GM21367 (cell line): ENCODE results near the gene IL1RAPL1.

Experiments used
- ATAC-seq: cut with Tn5 transposase; IDR thresholded peaks from one replicate; pipeline ENCODE4 v1.9.1; 2021; ENCODE audit not compliant: unreplicated experiment

IL1RAPL1 gene

DNA sequence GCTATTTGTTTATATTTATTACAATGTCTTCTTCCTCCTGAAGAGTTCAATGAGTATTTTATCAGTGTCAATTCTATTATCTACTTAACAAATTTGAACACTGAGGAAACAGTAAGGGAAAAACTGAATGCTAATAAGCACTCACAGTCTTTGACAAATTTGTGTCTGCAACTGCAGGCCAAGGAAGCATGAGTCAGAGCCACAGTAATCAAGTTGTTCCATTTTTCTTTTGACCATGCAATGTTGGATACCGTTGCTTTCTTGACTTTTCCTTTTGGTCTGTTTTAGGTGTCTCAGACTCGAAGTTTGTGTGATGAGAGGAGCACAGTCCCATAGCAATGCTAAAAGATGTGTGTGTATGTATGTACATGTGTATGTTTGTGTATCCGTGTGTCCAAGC, 359.6 kb downstream of the IL1RAPL1 start:
- no peak for ATAC-seq

GRCh38 chrX:28960063-28960462, 372.8 kb downstream of the IL1RAPL1 start:
- no peak for ATAC-seq

- no peak for ATAC-seq
Measured at GRCh38 chrX:28966331-28966730, 379.1 kb downstream of the IL1RAPL1 start.

- no peak for ATAC-seq
Measured at GRCh38 chrX:28969126-28969525, 381.9 kb downstream of the IL1RAPL1 start.

DNA sequence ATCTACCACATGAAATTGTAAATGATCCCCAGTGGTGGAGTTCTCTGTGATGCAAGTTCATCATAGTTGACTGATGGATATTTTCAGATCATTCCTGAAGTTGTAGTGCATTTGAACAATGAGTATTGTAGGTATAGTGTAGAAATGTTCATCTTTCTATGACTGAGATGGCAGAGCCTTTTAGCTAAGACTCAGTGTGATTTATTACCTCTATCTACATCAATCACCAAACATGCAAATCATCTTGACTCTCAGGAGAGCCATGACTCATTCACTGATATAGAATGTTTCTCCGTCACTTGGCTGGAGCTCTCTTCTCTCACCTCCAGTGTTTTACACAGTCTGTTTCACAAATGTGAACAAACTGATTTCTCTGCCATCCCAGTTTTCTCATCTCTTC, 392.6 kb downstream of the IL1RAPL1 start:
- ATAC-seq, result no peak

DNA sequence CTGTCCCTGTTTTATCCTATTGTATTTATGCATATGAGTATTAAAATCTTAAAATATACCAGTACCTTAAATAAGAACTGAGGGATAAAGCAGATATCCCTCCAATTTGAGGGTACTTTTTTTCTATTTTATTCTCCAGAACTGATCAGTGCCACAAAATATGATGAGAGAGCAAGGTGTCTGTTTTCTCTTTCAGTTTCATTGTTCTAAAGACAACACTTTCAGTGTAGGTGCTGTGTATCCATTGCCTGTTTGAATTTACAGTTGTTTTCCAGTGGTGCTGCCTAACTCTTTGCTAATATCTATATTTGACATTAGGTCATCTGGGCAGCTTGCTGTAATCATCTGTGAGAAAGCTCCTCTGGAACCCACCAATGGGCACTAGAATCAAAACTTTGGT, 394.7 kb downstream of the IL1RAPL1 start:
- no peak for ATAC-seq

- no peak for ATAC-seq
Measured at GRCh38 chrX:28988246-28988645, 401.0 kb downstream of the IL1RAPL1 start.

DNA sequence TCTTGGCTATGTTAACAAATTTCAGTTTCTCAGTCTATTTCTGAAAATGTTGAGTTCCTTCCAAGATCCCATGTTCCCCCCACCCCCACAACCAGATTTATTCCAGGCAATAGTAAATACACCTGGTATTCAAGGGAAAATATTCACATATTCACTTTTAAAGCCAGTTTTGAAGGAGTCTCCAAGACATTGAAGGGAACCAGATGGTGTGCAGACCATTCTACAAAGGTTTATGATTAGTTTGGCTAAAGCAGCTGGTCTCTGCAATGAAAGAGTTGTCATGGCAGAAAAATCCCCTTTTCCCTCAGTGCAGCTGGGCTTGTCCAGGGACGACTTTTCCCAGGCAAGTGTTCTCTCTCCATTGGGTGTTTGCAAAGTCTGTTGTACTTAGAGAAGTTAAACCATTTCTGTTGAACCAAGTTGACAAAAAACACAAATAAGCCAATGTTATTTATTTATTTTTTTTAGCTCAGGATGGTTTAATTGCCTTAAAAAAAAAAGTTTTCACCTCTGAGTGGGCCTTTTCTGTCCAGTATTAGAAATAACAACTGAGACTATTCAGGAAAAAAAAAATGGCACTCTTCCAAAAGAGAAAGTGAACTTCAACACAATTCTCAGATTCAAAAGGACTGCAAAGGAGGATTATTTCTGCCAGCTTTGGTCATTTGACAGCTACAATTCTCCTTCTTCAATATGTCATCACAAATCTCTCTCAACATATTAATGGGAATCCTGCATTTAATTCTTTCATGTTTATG, 410.6 kb downstream of the IL1RAPL1 start:
- no peak for ATAC-seq

DNA sequence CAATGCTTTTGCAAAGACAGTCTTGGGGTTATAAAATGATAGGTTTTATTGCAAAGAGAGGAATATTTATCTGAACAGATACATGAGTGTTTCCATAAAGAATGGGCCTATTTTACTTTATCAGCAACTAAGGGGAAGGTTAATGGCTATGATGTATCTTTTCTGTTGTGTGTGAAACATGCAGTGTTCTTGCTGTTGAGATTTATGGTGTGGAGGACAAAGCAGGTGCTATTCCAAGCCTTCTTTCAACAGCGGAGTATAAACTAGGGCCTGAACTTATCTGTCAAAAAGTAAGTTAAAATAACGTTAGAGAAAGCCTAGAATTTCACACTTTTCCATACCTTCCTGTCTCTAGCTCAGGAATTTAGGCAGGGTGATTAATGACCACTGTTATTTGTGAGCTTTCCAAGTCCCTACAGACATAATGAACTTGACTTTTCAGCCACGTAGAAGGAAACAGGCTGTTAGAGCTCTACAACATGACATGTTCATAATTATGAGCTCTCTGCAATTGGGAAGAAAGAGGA, 411.4 kb downstream of the IL1RAPL1 start:
- ATAC-seq, result no peak

GRCh38 chrX:29012867-29013266, 425.6 kb downstream of the IL1RAPL1 start:
- ATAC-seq, result no peak

DNA sequence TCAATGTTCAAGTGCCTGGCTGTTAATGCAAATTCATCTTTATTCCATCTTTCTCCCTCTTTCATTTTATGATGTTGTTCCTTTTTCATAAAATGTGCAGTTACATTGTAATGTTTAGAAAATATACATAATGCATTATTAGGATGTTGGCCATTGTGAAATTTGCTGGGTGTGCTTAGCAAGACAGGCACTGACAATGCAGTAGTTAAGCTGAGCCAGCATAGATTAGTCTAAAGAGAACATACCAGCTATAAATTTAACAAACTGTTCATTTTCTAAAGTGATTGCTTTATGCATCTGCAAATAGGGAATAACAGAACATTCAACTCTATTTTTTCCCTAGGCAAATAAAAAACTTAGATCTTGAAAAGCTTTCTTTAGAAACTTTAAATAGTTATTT, 436.0 kb downstream of the IL1RAPL1 start:
- ATAC-seq, result no peak

- ATAC-seq, result no peak
Measured at GRCh38 chrX:29024871-29025270, 437.6 kb downstream of the IL1RAPL1 start.

DNA sequence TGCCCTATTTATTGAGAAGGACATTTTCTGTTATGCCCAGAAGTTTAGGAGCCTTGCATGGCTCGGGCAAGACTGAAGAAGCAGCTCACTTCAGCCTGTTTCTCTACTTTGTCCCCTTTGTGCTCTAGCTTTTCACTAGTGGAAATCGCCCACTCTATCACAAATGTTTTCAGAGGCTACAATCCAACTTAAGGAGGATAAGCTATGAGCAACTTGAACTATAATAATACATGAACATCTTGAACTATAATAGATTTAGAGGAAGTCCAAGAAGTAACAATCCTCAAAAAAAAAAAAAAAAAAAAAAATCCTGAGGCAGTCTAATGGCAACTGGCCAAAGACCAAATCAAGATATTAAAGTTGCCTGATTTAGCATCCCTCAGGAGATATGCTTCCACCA, 452.3 kb downstream of the IL1RAPL1 start:
- ATAC-seq, result no peak

GRCh38 chrX:29040160-29040559, 452.9 kb downstream of the IL1RAPL1 start:
- no peak for ATAC-seq

DNA sequence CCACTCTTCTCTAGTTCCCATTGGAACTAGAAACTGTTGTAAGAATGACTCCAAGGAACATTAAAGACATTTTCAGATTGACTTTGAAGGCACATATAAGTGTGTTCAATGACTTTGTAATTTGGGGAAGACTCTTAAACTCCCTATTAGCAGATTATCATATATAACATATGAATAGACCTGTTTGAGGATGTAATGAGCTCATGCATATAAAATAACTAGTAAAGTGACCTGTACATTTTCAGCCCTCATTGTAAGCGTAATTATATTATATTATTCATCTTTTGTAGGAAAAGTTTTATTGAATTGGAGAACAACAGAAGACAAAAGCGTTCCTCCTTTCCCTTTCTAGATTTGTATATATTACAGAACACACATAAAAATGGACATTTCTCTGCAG, 455.1 kb downstream of the IL1RAPL1 start:
- no peak for ATAC-seq

- no peak for ATAC-seq
Measured at GRCh38 chrX:29043746-29044145, 456.5 kb downstream of the IL1RAPL1 start.

DNA sequence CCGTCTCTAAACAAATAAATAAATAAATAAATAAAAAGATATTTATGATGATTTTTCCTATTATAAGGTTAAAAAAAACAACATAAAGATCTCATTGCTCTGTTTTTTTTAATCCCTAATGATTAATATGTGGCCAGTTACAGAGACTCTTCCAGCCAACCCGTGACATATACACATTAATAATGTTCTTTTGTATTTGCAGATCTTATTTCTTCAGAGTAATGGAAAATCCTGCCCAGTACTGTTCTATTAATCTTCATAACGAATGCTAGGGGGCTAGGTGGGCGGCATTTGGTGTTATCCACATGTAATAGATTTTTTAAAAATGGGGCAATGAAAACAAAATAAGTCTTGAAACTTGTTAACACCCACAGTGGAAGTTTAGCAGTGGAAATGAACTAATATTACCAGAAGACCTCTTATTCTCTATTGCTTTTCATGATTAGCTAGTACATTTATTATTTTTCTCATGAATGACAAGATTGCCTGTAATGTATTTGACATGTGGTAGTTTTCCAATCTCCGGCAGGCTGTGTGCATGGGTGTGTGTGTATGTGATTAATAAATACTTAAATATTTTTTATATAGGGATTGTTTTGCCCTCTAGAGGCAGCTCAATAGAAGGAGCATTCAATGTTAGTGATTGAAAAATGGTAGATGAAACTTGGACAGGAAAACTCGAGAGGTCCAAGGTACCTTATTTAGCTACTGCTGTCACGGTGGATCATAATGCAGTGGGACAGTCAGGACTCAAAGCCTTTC, 457.4 kb downstream of the IL1RAPL1 start:
- ATAC-seq, result no peak

- no peak for ATAC-seq
Measured at GRCh38 chrX:29065477-29065876, 478.2 kb downstream of the IL1RAPL1 start.

GRCh38 chrX:29066516-29066915, 479.3 kb downstream of the IL1RAPL1 start:
- no peak for ATAC-seq

DNA sequence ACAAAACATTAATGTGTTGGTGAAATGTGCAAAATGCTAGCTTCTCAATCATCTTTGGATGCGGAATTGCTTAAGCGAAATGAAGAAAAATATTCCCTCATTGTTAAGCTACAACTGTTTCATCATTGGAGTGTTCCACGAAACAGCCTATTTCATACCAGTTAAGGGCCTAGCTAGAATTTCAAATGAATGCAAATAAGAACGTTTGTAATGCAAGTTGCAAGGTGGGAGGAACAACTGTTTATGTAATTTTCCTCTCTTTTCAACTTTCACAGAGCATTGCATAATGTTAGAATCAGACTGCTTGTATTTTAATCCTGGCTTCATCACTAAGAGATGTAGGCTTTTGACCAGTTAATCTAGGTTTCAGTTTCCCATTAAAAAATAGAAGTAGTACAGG, 480.1 kb downstream of the IL1RAPL1 start:
- no peak for ATAC-seq

- ATAC-seq, result no peak
Measured at GRCh38 chrX:29071525-29072320, 484.5 kb downstream of the IL1RAPL1 start.
